Right cardiac atrium (tissue), 5 donors: Measurements from ENCODE around the gene PTPN4. TPM values are rescaled to one million over a fixed set of nuclear protein-coding genes. Genes with fewer than 3 reads are reported as not detected.
"Not testable (repeated sequence)": the region's sequence is repeated elsewhere in the genome, so short reads cannot be mapped to it uniquely, and the experiment has no call there.

ENCODE experiments used
- ATAC-seq, 2 donors: fragments of 200-7000 bp; cut with Tn5 transposase; one replicate each; pipeline versions ENCODE4 v1.8.0 to v1.9.1; 2020; ENCODE audit warnings: moderate library complexity in 2 of 2, mild to moderate bottlenecking in 1 of 2
- DNase-seq, 3 donors: peaks; one replicate each; pipeline ENCODE4 v3.0.0-alpha.2; 2020
- H3K27ac ChIP-seq: one replicate; pipeline ENCODE4 v1.5.1; 2013; ENCODE audit warnings: mild to moderate bottlenecking, low read length, control low read depth, moderate library complexity
- H3K27me3 ChIP-seq: one replicate; pipeline ENCODE4 v1.6.1; 2013; ENCODE audit not compliant: control insufficient read depth, insufficient read depth
- H3K4me1 ChIP-seq: one replicate; pipeline ENCODE4 v1.6.1; 2013; ENCODE audit warnings: low read length; ENCODE audit not compliant: control insufficient read depth, insufficient read depth
- H3K4me3 ChIP-seq: one replicate; pipeline ENCODE4 v1.5.1; 2013; ENCODE audit warnings: low read length, control low read depth
- H3K9me3 ChIP-seq: one replicate; pipeline ENCODE4 v1.6.1; 2013; ENCODE audit warnings: low read length; ENCODE audit not compliant: control insufficient read depth
- WGBS: extraction: QIAGEN DNeasy Blood & Tissue Kit; methylation state at CpG from one replicate; pipeline ENCODE4 v1.1.7; 2013; 5-methylcytosine and 5-hydroxymethylcytosine counted together
- intact Hi-C, 4 donors: fragments of 100-400 bp; cut with DNase I; formaldehyde crosslinking; loops; one replicate each; pipeline versions ENCODE4 v1.11.0 to v1.14.0; 2022 to 2023
- polyA plus RNA-seq: library from polyadenylated mRNA; stranded (reverse); fragments of 200-250 nt; gene quantifications from one replicate; pipeline ENCODE4 v1.2.3, GENCODE V29; 2013
- total RNA-seq, 4 donors: library from RNA; stranded (reverse); fragmentation: NEBNext Ultra II Directional; extraction: Animal tissue kit (Norgen Biotek cat#: 25700); gene quantifications; one replicate each; pipeline ENCODE4 v1.2.1, GENCODE V29; 2021
- donor health status: healthy with polysubstance abuse.
- donor health status: DM: no; HTN: yes; CAD: no.
- donor health status: DM: no; HTN: no; CAD: no.
- donor health status: DM: no; HTN: yes; CAD: no; lungs with severe emphysema.
- donor health status: DM: yes; HTN: yes; CAD: no.

PTPN4 gene
- total and polyA plus RNA-seq, 5 donors = 6.5 to 42.6 (median 35.0) TPM

GRCh38 chr2:119804409-119804808, 44.7 kb downstream of the PTPN4 start:
- ATAC-seq, H3K27ac ChIP-seq, H3K4me3 ChIP-seq, H3K4me1 ChIP-seq, H3K9me3 ChIP-seq, DNase-seq, intact Hi-C loops, H3K27me3 ChIP-seq: not testable (repeated sequence)
- WGBS = 97% methylated on average over 6 of the region's 6 CpGs

- Histone ChIP-seq H3K27me3 (no peaks in the 10 kb centered on the region), H3K4me3 (no peak overlapping the region), H3K9me3 (no peaks in the 10 kb centered on the region), H3K4me1 (peaks cover 1% of the 10 kb centered on the region), H3K27ac (no peak overlapping the region)
- 49% methylated on average over 3 of the region's 3 CpGs for WGBS
- ATAC-seq = no peak
- no peak for DNase-seq
- intact Hi-C loops = no loop called here
These were observed 48.9 kb downstream of the PTPN4 start for GRCh38 chr2:119808516-119809147.

- no peak overlapping the region for H3K27ac ChIP-seq
- WGBS = 21% methylated on average over 6 of the region's 6 CpGs
- no peaks in the 10 kb centered on the region for H3K9me3 ChIP-seq
- ATAC-seq (peak; percentile 86), DNase-seq (peak in 1 of 3 donors; percentile 37)
- intact Hi-C loops = no loop called here
- H3K4me1 ChIP-seq = peaks cover 1% of the 10 kb centered on the region
- no peaks in the 10 kb centered on the region for H3K27me3 ChIP-seq
- no peak overlapping the region for H3K4me3 ChIP-seq
These were observed 49.8 kb downstream of the PTPN4 start for GRCh38 chr2:119809339-119810048.

- intact Hi-C loops = no loop called here
- no peak overlapping the region for H3K27ac ChIP-seq
- DNase-seq (no peak), ATAC-seq (no peak)
- H3K27me3 ChIP-seq = no peaks in the 10 kb centered on the region
- 42% methylated on average over 2 of the region's 2 CpGs for WGBS
- peaks cover 1% of the 10 kb centered on the region for H3K4me1 ChIP-seq
- no peak overlapping the region for H3K4me3 ChIP-seq
- H3K9me3 ChIP-seq = no peaks in the 10 kb centered on the region
These were observed 50.4 kb downstream of the PTPN4 start for GRCh38 chr2:119810049-119810630.

GRCh38 chr2:119814216-119814615, 54.5 kb downstream of the PTPN4 start:
- ATAC-seq = no peak
- Histone ChIP-seq H3K4me3 (no peak overlapping the region), H3K27me3 (no peaks in the 10 kb centered on the region), H3K9me3 (no peaks in the 10 kb centered on the region), H3K27ac (no peak overlapping the region), H3K4me1 (no peaks in the 10 kb centered on the region)
- DNase-seq = no peak
- intact Hi-C loops = no loop called here

GRCh38 chr2:119818792-119819191, 59.1 kb downstream of the PTPN4 start:
- ATAC-seq (no peak), DNase-seq (no peak)
- intact Hi-C loops = no loop called here
- Histone ChIP-seq H3K27ac (no peak overlapping the region), H3K9me3 (no peaks in the 10 kb centered on the region), H3K4me1 (peaks cover 2% of the 10 kb centered on the region), H3K27me3 (no peaks in the 10 kb centered on the region), H3K4me3 (no peak overlapping the region)
- 97% methylated on average over 2 of the region's 2 CpGs for WGBS

GRCh38 chr2:119819846-119820245, 60.1 kb downstream of the PTPN4 start:
- WGBS = 86% methylated on average over 6 of the region's 6 CpGs
- DNase-seq (no peak), ATAC-seq (no peak)
- H3K4me3 ChIP-seq = no peak overlapping the region
- H3K27ac ChIP-seq = no peak overlapping the region
- no peaks in the 10 kb centered on the region for H3K9me3 ChIP-seq
- H3K27me3 ChIP-seq = no peaks in the 10 kb centered on the region
- H3K4me1 ChIP-seq = peaks cover 2% of the 10 kb centered on the region
- intact Hi-C loops = loop anchor here in 3 of 4 donors (5.0 to 10.0 kb wide), 3 partner anchors 63 to 68 kb away; partner anchors contain the start of gene PTPN4 (in 2 of the 3)

- DNase-seq (no peak), ATAC-seq (peak in 1 of 2 donors; percentile 64)
- Histone ChIP-seq H3K27me3 (no peaks in the 10 kb centered on the region), H3K9me3 (no peaks in the 10 kb centered on the region), H3K4me3 (no peak overlapping the region), H3K27ac (no peak overlapping the region), H3K4me1 (peaks cover 2% of the 10 kb centered on the region)
- intact Hi-C loops = loop anchor here in 3 of 4 donors (5.0 to 10.0 kb wide), 3 partner anchors 63 to 68 kb away; partner anchors contain the start of gene PTPN4 (in 2 of the 3)
These were observed 60.6 kb downstream of the PTPN4 start for GRCh38 chr2:119820275-119820674.

- no peaks in the 10 kb centered on the region for H3K27me3 ChIP-seq
- no peaks in the 10 kb centered on the region for H3K9me3 ChIP-seq
- intact Hi-C loops = loop anchor here in 3 of 4 donors (5.0 to 10.0 kb wide), 3 partner anchors 64 to 69 kb away; partner anchors contain the start of gene PTPN4 (in 2 of the 3)
- WGBS = 89% methylated on average over 2 of the region's 2 CpGs
- DNase-seq (no peak), ATAC-seq (no peak)
- no peak overlapping the region for H3K4me3 ChIP-seq
- H3K4me1 ChIP-seq = peaks cover 2% of the 10 kb centered on the region
- H3K27ac ChIP-seq = no peak overlapping the region
These were observed 61.5 kb downstream of the PTPN4 start for GRCh38 chr2:119821266-119821665.

- intact Hi-C loops = loop anchor here in 3 of 4 donors (5.0 to 10.0 kb wide), 3 partner anchors 67 to 72 kb away; partner anchors contain the start of gene PTPN4 (in 2 of the 3)
- peak; percentile 68 to 71 for ATAC-seq
- H3K27ac ChIP-seq = no peak overlapping the region
- H3K4me3 ChIP-seq = no peak overlapping the region
- WGBS = 38% methylated on average over 7 of the region's 7 CpGs
- H3K4me1 ChIP-seq = peaks cover 2% of the 10 kb centered on the region
- DNase-seq = peak in 2 of 3 donors; percentile 25 to 59
- no peaks in the 10 kb centered on the region for H3K9me3 ChIP-seq
- no peaks in the 10 kb centered on the region for H3K27me3 ChIP-seq
These were observed 64.1 kb downstream of the PTPN4 start for GRCh38 chr2:119823734-119824334.
